Sciatic nerve (tissue), 2 donors: ENCODE data around the gene TMEM233. TPM values are rescaled to one million over a fixed set of nuclear protein-coding genes. Genes with fewer than 3 reads are reported as not detected.
"Not testable (repeated sequence)": the region's sequence is repeated elsewhere in the genome, so short reads cannot be mapped to it uniquely, and the experiment has no call there.

Experiments used
- ATAC-seq: fragments of 200-7000 bp; cut with Tn5 transposase; one replicate; pipeline ENCODE4 v1.9.1; 2020; ENCODE audit warnings: mild to moderate bottlenecking, moderate library complexity
- DNase-seq: peaks from one replicate; pipeline ENCODE4 v3.0.0-alpha.2; 2020; ENCODE audit warnings: low spot score
- intact Hi-C: fragments of 100-400 bp; cut with DNase I; formaldehyde crosslinking; loops from one replicate; pipeline ENCODE4 v1.14.2; 2022
- total RNA-seq: library from RNA; stranded (reverse); fragmentation: NEBNext Ultra II Directional; extraction: Animal tissue kit (Norgen Biotek cat#: 25700); gene quantifications from one replicate; pipeline ENCODE4 v1.2.1, GENCODE V29; 2021
- donor health status: DM: no; HTN: no; CAD: no.
- donor health status: DM: no; HTN: no; CAD: no.

The TMEM233 gene
- total RNA-seq, 1 donor from 2014 or later, result 0.53 TPM

- intact Hi-C loops, result no loop called here
- no peak for ATAC-seq
- no peak for DNase-seq
These were observed 8.5 kb downstream of the TMEM233 start for GRCh38 chr12:119601877-119602733.

- DNase-seq (no peak), ATAC-seq (no peak)
- intact Hi-C loops, result no loop called here
These were observed 9.1 kb downstream of the TMEM233 start for GRCh38 chr12:119602734-119603094.

- DNase-seq (no peak), ATAC-seq (no peak)
- intact Hi-C loops, result no loop called here
These were observed 10.2 kb downstream of the TMEM233 start for GRCh38 chr12:119603767-119604166.

GRCh38 chr12:119609358-119609757 is 15.8 kb downstream of the TMEM233 start:
- no peak for ATAC-seq
- DNase-seq, result no peak
- intact Hi-C loops, result no loop called here

- ATAC-seq (no peak), DNase-seq (no peak)
- intact Hi-C loops, result no loop called here
These were observed 19.9 kb downstream of the TMEM233 start for GRCh38 chr12:119613319-119613936.

GRCh38 chr12:119614705-119615104 is 21.1 kb downstream of the TMEM233 start:
- no peak for DNase-seq
- intact Hi-C loops, result no loop called here
- ATAC-seq, result no peak

- ATAC-seq (no peak), DNase-seq (no peak)
- intact Hi-C loops, result no loop called here
These were observed 22.2 kb downstream of the TMEM233 start for GRCh38 chr12:119615518-119616475.

GRCh38 chr12:119618328-119618896 is 24.8 kb downstream of the TMEM233 start:
- intact Hi-C loops, ATAC-seq, DNase-seq: not testable (repeated sequence)

- no peak for DNase-seq
- no peak for ATAC-seq
- intact Hi-C loops, result no loop called here
These were observed 26.9 kb downstream of the TMEM233 start for GRCh38 chr12:119620490-119620889.

GRCh38 chr12:119621878-119622277 is 28.3 kb downstream of the TMEM233 start:
- intact Hi-C loops, result no loop called here
- no peak for ATAC-seq

GRCh38 chr12:119624966-119625365 is 31.4 kb downstream of the TMEM233 start:
- ATAC-seq (no peak), DNase-seq (no peak)
- intact Hi-C loops, result no loop called here

More at GRCh38 chr12:119621878-119622277, 28.3 kb downstream of the TMEM233 start:
- no peak for DNase-seq

- no peak for ATAC-seq
- intact Hi-C loops, result no loop called here
- DNase-seq, result no peak
These were observed 33.6 kb downstream of the TMEM233 start for GRCh38 chr12:119627019-119627643.

GRCh38 chr12:119627686-119628085 is 34.1 kb downstream of the TMEM233 start:
- ATAC-seq (no peak), DNase-seq (no peak)
- intact Hi-C loops, result no loop called here

- no peak for DNase-seq
- intact Hi-C loops, result no loop called here
These were observed 36.7 kb downstream of the TMEM233 start for GRCh38 chr12:119630223-119630780.

GRCh38 chr12:119630962-119631550 is 37.5 kb downstream of the TMEM233 start:
- DNase-seq (no peak), ATAC-seq (no peak)
- intact Hi-C loops, result no loop called here

More at GRCh38 chr12:119630223-119630780, 36.7 kb downstream of the TMEM233 start:
- ATAC-seq, result no peak

- ATAC-seq (no peak), DNase-seq (no peak)
- intact Hi-C loops, result no loop called here
These were observed 38.5 kb downstream of the TMEM233 start for GRCh38 chr12:119631930-119632678.

- intact Hi-C loops, result no loop called here
- DNase-seq (no peak), ATAC-seq (no peak)
These were observed 41.2 kb downstream of the TMEM233 start for GRCh38 chr12:119634743-119635142.
